Ramos (cell line): ENCODE measurements around the gene DOCK1.

Experiments used
- in situ Hi-C: fragments of 300-500 bp; cut with MboI; formaldehyde crosslinking; loops from one replicate; pipeline ENCODE4 v1.14.3; 2022; ENCODE audit warnings: low sequenced_read_pairs; ENCODE audit not compliant: unreplicated experiment

DOCK1 gene

GRCh38 chr10:127319271-127319670 is 414.0 kb downstream of the DOCK1 start:
- in situ Hi-C loops, result no loop called here

GRCh38 chr10:127319691-127320090 is 414.5 kb downstream of the DOCK1 start:
- in situ Hi-C loops, result no loop called here

DNA sequence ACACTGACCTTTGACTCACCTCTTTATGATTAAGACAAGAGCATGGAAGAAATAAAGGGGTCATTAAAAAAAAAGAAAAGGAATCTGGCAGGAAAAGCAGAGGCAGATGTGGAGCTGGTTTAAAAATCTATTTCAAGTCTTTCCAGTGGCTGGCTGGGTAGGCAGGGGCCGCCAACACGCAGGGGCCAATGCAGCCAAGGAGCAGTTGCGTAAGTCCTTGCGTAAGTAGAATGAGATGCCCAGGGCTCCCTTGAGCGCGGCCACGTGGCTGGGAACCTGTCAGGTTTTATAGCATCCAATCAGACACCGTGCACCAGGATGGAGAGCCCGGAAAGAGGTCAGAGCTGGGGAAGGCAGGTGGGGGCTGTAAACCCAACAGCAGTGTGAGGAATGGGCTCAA is 414.9 kb downstream of the DOCK1 start:
- in situ Hi-C loops, result no loop called here

- in situ Hi-C loops, result no loop called here
Observed at GRCh38 chr10:127322286-127322685, 417.1 kb downstream of the DOCK1 start.

- in situ Hi-C loops, result no loop called here
Observed at GRCh38 chr10:127325506-127325905, 420.3 kb downstream of the DOCK1 start.

- in situ Hi-C loops, result no loop called here
Observed at GRCh38 chr10:127326883-127327282, 421.7 kb downstream of the DOCK1 start.

GRCh38 chr10:127331696-127332095 is 426.5 kb downstream of the DOCK1 start:
- in situ Hi-C loops, result no loop called here

DNA sequence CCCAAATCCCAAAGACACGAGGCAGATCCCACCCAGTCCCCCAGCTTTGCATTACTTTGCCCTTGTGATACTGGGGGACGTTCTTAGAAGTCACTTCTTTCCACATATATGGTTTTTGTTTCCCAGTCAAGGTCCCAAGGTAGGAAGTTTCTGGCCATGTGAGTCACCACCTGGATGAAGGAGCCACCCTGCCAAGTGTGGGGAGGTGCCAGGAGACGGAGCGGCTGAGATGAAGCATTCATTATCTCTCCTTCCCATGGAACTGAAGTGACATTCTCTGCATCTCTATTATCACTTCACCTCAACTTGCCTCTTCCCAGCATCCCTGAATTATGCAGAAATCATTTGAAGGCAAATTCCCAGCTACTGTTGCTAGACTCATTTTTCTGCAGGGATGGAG is 427.4 kb downstream of the DOCK1 start:
- in situ Hi-C loops, result no loop called here

- in situ Hi-C loops, result no loop called here
Observed at GRCh38 chr10:127337801-127338200, 432.6 kb downstream of the DOCK1 start.

DNA sequence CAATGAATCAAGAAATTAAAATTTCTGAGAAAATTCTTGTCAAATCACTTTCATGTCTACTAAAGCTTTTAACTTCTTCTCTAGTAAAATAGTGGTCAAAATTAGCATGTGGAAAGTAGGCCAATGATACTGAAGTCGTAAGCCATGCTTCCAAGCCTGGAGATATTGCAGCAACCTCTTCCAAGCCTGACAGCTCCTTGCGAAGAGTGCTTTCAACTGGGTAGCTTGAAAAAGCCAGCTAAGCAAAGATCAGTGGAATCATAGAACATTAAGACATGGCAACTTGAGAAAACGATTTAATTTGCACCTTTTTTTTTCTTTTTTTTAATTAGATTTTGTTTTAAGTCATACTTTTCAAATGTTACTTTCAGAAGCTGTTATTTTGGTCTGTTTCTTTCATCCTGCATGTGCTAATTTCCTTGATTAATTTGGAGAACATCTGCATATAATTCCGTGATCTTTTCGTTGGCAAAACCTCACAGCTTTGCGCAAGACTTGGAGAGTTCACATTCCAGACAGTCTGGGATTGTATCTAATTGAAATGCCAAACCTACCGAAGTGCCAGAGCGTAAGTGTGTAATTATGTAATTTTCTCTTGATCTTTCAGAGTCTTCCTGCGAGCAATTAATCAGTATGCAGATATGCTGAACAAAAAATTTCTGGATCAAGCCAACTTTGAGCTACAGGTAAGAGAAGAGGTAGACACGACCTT is 433.3 kb downstream of the DOCK1 start:
- in situ Hi-C loops, result no loop called here

DNA sequence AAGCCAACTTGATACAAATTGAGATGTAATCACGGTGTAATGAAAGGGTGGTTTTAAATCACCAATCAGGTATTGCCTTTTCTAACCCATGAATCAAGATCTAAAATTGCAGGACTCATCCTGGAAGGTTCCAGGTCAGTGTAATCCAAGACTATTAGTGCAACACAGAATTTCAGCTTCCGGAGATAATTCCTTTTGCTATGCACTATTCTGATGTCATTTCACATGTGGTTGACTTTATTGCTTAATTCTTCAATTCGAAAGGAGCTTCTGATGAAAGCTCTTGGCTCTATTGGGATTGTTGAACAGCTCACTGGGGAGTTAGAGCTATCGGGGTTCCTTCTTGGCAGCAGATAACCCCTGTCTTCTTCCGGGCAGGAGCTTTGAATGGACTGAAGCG is 438.6 kb downstream of the DOCK1 start:
- in situ Hi-C loops, result no loop called here

GRCh38 chr10:127344346-127344745 is 439.1 kb downstream of the DOCK1 start:
- in situ Hi-C loops, result no loop called here

- in situ Hi-C loops, result no loop called here
Observed at GRCh38 chr10:127345231-127345965, 440.2 kb downstream of the DOCK1 start.

DNA sequence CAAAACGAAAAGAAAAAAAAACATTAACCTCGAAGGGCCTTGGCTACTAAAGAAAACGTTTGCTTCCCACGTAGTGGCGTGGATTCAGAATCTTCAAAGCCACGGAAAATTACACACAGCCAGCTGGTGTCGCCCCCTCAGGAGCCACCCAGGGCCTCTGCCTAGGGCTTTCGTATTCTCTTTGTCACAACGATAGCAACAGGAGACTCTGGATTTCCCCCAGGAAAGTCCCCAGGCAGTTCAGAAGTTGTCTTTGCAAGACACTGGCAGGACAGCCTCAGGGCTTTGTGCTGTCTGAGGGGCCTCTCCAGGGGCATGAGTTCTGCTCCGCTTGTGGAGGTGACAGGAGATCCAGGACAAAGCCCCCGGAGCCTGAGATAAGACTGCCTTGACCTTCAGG is 441.4 kb downstream of the DOCK1 start:
- in situ Hi-C loops, result no loop called here

DNA sequence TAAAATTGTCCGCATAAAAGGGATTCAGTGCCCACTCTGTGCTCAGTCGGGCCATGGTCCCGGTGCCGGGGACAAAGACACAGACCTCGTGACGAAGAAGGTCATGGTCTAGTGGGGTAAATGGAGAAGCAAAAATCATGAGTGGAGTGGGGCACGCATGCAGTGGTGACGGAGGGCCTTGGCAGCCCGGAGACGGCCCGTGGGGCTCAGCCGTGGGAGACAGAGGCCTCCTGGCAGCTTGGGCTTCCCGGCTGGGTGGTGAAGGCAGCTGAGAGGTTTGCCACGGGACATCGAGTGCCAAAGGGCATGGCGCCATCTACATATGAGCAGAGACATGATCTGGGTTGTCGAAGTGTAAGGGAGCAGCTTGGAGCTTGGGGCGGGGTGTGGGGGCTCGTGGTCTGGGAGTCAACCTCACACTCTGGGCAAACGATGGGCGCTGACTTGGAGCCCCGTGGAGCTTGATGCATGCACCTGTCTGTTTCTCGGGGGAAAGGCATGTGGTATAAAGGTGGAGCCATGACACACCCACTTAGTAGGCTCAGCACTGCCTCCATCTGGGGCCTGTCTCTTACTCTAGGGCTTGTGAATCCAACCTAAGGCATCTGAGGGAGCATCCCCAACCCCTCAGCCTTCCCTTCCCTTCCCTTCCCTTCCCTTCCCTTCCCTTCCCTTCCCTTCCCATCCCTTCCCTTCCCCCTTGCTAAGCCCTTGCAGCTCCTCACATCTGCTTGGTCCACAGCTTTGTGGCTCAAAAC is 442.2 kb downstream of the DOCK1 start:
- in situ Hi-C loops, result no loop called here

GRCh38 chr10:127349737-127350136 is 444.5 kb downstream of the DOCK1 start:
- in situ Hi-C loops, result no loop called here

DNA sequence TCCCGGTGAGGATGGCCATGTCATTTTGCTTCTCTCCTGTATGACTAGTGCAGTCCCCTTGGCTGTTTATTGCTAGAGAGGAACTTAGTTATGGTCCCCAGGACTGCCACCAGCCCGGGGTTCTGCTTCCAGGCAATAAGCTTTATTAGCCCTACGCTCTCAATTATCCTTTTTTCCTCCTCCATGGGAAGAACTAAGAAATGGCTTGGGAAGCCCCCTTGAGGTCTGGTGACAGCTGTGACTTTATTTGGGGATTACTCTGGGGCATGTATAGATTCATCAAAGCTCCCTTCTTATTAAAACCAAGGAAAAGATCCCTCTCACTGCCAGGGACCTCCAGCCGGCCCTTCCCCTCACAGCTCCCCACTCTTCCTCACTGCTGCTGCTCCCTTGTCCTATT is 446.3 kb downstream of the DOCK1 start:
- in situ Hi-C loops, result no loop called here

GRCh38 chr10:127353544-127353943 is 448.3 kb downstream of the DOCK1 start:
- in situ Hi-C loops, result no loop called here

- in situ Hi-C loops, result no loop called here
Observed at GRCh38 chr10:127354255-127354654, 449.0 kb downstream of the DOCK1 start.

- in situ Hi-C loops, result no loop called here
Observed at GRCh38 chr10:127354992-127355391, 449.8 kb downstream of the DOCK1 start.

- in situ Hi-C loops, result no loop called here
Observed at GRCh38 chr10:127356360-127356759, 451.1 kb downstream of the DOCK1 start.
